Stimulated activated CD8-positive, alpha-beta memory T cell treated with anti-CD3 and anti-CD28 coated beads, Interleukin-15, amount 100 ng/mL, for 1 hour (primary cell): ENCODE results near the gene ETFRF1.

Experiments used
- DNase-seq: peaks from one replicate; pipeline ENCODE4 v3.0.0-alpha.2; 2020; ENCODE audit warnings: low read depth

Gene ETFRF1, protein sequence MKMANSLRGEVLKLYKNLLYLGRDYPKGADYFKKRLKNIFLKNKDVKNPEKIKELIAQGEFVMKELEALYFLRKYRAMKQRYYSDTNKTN

DNA sequence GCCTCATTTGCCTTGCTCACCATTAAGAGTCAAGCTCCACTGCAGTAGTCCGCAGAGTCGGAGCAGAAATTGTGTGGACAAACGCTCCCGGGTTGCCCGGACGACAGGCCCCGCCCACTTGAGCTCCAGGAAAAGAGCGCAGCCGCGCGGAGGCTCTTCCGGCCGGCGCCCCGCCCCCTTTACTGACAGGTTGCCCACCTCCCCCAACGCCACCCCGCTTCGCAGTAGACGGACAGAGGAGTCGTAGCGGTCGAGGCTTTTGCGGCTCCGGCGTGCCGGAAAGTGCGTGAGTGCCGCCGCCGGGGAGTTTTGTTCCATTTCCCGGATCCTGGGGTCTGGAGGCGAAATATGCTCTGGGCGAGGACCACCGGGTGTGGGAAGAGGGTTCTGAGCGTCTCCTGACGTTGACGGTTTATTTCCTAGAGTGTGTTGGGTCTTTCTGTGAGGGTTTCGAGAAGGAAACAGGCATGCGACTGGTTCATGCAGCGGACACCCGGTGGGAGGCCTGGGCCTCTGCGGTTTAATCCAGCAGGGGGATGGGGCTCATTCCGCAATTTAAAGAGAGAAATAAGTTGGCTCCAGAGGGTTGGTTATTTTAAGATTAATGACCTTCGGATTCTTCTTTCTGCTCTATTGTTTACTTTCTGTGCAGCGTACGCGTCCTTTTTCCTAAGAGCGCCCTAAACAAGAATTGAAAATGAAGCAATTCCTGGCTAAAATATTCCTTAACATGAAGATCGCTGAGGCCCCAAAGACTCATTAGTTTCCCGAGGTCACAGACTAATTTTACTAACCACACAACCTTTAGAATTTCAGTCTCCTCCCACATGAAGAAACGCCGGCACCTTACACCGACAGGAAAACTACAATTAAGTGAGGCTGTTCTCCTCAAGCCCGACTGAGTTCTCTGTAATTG, at the start of gene ETFRF1, which contains the start of gene DNAI7:
Gene ETFRF1, plus strand, starts transcription at position 182 of the 916 bp plus-strand sequence. CDS start 8,720 bp downstream, outside the sequence.
Gene DNAI7, minus strand, starts transcription at position 105 of the 916 bp plus-strand sequence. Its CDS starts 82 bp downstream, at position 23.
- DNase-seq = peak; percentile 95

DNA sequence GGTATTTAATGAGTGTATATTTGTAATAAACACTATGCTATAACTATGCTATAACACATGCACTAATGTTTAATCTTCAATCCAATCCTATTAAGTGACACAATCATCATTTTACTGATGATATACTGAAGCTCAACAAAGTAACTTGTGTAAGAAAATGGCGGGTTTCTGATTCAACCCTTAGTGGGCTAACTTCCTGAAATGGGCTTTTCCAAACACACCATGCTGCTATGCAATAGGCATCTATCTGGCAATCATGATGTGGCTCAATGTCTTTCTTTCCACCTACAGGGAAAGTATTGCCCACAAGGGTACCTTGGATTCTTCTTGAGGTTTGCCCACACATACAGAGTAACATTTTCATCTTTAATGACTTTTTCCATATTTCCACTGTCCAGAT, 48.4 kb upstream of the ETFRF1 start:
- no peak for DNase-seq

GRCh38 chr12:25151476-25151875, 43.6 kb upstream of the ETFRF1 start:
- DNase-seq = no peak

GRCh38 chr12:25152055-25152454, 43.0 kb upstream of the ETFRF1 start:
- no peak for DNase-seq

- no peak for DNase-seq
Observed at GRCh38 chr12:25155022-25155576, 39.9 kb upstream of the ETFRF1 start.

DNA sequence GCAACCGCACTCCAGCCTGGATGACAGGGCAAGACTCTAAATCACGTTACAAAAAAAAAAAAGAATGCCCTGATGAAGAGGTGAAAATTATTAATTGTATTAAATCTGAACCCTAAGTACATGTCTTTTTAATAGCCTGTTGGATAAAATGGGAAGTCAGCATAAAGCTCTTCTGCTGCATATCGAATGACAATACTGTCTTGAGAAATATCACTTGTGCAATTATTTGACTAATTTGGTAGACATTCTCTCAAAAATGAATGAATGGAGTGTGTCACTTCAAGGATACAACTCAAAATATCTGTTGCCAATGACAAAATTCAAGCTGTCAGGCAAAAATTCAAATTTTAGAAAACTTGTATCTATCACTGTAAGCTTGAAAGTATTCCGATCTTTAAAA, 39.0 kb upstream of the ETFRF1 start:
- no peak for DNase-seq

- DNase-seq = no peak
Observed at GRCh38 chr12:25162866-25163265, 32.2 kb upstream of the ETFRF1 start.

DNA sequence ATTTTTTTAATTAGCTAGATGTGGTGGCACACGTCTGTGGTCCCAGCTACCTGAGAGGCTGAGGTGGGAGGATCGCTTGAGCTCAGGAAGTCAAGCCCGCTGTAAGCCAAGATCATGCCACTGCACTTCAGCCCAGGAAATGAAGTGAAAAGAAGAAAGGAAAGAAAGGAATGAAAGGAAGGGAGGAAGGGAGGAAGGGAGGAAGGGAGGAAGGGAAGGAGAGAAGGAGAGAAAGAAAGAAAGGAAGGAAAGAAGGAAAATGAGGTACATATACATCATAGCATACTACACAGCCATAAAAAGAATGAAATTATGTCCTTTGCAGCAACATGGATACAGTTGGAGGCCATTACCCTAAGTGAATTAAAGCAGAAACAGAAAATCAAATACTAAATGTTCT, 12.3 kb upstream of the ETFRF1 start:
- no peak for DNase-seq

- DNase-seq = no peak
Observed at GRCh38 chr12:25184132-25184531, 10.9 kb upstream of the ETFRF1 start.

GRCh38 chr12:25186038-25186787, 8.8 kb upstream of the ETFRF1 start:
- DNase-seq = no peak

GRCh38 chr12:25186788-25187402, 8.1 kb upstream of the ETFRF1 start:
- no peak for DNase-seq

- no peak for DNase-seq
Observed at GRCh38 chr12:25187781-25188180, 7.3 kb upstream of the ETFRF1 start.

GRCh38 chr12:25189656-25190055, 5.4 kb upstream of the ETFRF1 start:
- no peak for DNase-seq

- DNase-seq = no peak
Observed at GRCh38 chr12:25190793-25191192, 4.2 kb upstream of the ETFRF1 start.

GRCh38 chr12:25194214-25194613, 823 bp upstream of the ETFRF1 start:
- no peak for DNase-seq

- no peak for DNase-seq
Observed at GRCh38 chr12:25194722-25195055, 348 bp upstream of the ETFRF1 start.

DNA sequence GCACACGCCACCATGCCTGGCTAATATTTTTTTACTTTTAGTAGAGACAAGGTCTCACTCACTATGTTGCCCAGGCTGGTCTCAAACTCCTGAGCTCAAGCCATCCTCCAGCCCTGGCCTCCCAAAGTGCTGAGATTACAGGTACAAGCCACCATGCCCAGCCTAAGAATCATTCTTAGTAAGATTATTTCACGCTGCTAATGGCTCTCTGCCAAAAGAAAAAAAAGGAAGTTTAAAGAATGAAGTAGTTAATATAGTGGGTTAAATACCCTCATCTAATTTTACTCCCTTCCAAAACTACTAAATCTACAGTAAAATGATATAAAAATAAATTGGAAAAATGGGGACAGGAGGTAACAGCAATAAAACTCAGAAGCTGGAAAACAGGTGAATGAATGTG, 2.6 kb downstream of the ETFRF1 start:
- DNase-seq = no peak

DNA sequence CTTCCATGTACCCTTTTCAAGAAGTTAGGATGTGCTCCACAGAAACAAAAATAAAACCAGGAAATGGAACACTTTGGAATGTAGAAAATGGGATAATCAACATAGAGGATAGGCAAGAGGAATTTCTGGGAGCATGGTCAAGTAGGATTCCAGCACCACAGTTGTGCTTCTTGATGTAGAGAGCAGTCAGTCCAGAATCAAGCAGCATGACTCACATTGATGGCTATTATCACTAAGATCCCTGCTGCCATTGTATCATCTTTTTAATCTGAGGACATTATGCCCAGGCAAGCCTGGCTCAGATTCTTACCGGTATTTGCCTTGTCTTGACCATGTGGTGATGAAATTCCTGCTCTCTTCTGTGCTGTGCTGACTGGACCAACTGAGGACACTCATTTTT, 5.7 kb downstream of the ETFRF1 start:
- DNase-seq = no peak

GRCh38 chr12:25202137-25202536, 7.1 kb downstream of the ETFRF1 start:
- no peak for DNase-seq

DNA sequence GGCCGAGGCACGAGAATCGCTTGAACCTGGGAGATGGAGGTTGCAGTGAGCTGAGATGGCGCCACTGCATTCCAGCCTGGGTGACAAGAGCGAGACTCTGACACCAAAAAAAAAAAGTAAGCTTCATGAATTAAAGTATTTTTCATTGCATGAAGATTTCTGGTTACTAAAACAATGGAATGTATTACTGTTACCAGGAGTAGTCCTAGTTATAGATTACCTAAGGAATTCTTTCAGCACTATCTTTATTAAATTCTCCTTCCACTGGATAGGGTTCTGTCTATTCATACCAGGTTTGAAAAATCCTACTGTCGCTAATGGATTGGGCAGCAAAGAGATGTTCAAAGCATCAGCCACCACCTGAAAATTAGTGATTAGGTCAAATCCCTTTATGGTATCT, 12.4 kb downstream of the ETFRF1 start:
- DNase-seq = no peak

DNA sequence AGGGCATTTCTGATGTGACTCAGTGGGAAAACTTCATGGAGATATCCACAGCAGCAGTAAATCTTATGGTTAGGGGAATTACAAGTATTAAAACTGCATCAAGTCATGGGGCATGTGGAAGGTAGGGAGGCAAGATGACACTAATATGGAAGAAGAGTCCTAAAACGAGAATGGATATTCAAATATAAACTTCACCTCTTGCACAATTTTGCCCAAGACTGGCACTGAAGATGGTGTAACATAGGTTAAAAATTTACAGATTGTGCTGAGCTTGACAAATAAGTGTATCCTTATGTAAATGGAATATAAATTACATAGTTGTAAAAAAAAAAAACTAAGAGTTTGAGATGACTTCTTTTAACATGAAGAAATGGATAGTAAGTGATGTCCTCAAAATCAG, 12.8 kb downstream of the ETFRF1 start:
- DNase-seq = no peak

DNA sequence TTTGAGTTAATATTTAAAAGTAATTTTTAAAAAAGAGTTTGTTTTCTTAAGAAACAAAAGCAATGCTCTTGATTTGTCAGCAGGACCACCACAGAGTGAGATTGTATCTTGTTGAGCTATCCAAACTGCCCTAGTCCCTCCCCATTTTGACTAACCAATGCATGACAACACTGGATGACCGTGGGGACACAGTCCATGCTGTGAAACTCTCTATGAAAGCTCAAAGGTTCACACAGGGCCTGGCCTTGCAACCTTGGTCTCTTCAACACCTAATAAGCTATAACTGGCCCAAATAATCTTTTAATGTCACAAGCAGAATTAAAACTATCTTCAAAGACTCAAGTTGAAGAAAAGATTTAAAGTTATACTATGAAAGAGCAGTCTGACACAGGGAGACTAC, 13.5 kb downstream of the ETFRF1 start:
- no peak for DNase-seq
